Activated naive CD4-positive, alpha-beta T cell treated with anti-CD3 and anti-CD28 coated beads for 36 hours (primary cell): ENCODE data around the gene SPEM3. TPM values are rescaled to one million over a fixed set of nuclear protein-coding genes. Genes with fewer than 3 reads are reported as not detected.

ENCODE experiments used
- CTCF ChIA-PET: fragments of 350-600 bp; sonication (Branson Sonifier 250); formaldehyde crosslinking; loops from one replicate; lab custom pipeline; 2021; ENCODE audit warnings: antibody characterized with exemption; lab: Charles Lee
- DNase-seq: peaks from one replicate; pipeline ENCODE4 v3.0.0-alpha.2; 2020
- H3K27ac Mint-ChIP-seq: one replicate; pipeline ENCODE4 v1.8.0; 2021; ENCODE audit warnings: mild to moderate bottlenecking, mixed read lengths
- H3K27me3 Mint-ChIP-seq: one replicate; pipeline ENCODE4 v1.8.0; 2021; ENCODE audit warnings: low read depth, mixed read lengths
- H3K36me3 Mint-ChIP-seq: one replicate; pipeline ENCODE4 v1.8.0; 2021; ENCODE audit warnings: low read depth, mixed read lengths
- H3K4me1 Mint-ChIP-seq: one replicate; pipeline ENCODE4 v1.8.0; 2021; ENCODE audit warnings: low read depth, mixed read lengths
- H3K4me3 Mint-ChIP-seq: one replicate; pipeline ENCODE4 v1.8.0; 2021; ENCODE audit warnings: mild to moderate bottlenecking, moderate library complexity, mixed read lengths
- H3K9me3 Mint-ChIP-seq: one replicate; pipeline ENCODE4 v1.8.0; 2021; ENCODE audit warnings: mixed read lengths
- intact Hi-C: fragments of 100-400 bp; cut with micrococcal nuclease; formaldehyde crosslinking; loops from one replicate; pipeline ENCODE4 v1.15.1; 2023
- total RNA-seq, 2 experiments: library from RNA; stranded (reverse); gene quantifications; one replicate each; pipeline ENCODE4 v1.2.3, GENCODE V29; 2021

Gene SPEM3
- not detected for total RNA-seq

DNA sequence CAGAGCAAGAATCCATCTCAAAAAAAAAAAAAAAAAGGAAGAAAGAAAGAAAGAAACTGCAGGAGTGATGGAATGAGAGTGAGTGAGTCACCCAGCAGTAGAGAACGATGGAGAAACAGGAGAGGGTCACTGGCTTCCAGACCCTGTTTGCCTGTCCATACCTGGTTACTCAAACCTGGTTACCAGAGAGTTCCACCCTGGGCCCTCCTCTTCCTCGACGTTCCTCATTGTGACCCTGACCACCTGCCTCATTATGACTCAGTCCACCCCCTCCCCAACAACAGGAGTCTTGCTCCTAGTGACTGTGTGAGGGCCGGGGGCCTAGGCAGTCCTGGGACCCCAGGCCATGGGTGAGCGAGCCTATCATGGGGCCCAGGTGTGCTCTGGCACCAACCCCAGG, at the start of gene SPEM3:
TSS of gene SPEM3 (plus strand) at position 301 of the 400 bp plus-strand sequence. CDS start at position 347, 46 bp downstream.
- H3K27me3 Mint-ChIP-seq: no peaks in the 10 kb centered on the region
- intact Hi-C loops: no loop called here
- H3K36me3 Mint-ChIP-seq: no peaks in the 10 kb centered on the region
- no peaks in the 10 kb centered on the region for H3K4me1 Mint-ChIP-seq
- no peaks in the 10 kb centered on the region for H3K9me3 Mint-ChIP-seq
- CTCF ChIA-PET: no interaction called here
- H3K4me3 Mint-ChIP-seq: no peak within 1 kb of the TSS
- H3K27ac Mint-ChIP-seq: no peak within 1 kb of the TSS
- no peak for DNase-seq

- H3K27me3 Mint-ChIP-seq: peaks cover 35% of the 10 kb centered on the region
- intact Hi-C loops: no loop called here
- peaks cover 3% of the 10 kb centered on the region for H3K9me3 Mint-ChIP-seq
- CTCF ChIA-PET: interaction anchor here (0.5 kb wide), 1 partner anchor 168 kb away, joined by 4 read pairs; no protein-coding TSS in a partner anchor
- no peak for DNase-seq
- no peak overlapping the region for H3K27ac Mint-ChIP-seq
- no peak overlapping the region for H3K4me3 Mint-ChIP-seq
- no peaks in the 10 kb centered on the region for H3K36me3 Mint-ChIP-seq
- no peaks in the 10 kb centered on the region for H3K4me1 Mint-ChIP-seq
Measured at GRCh38 chr17:7379134-7379533, 49.5 kb upstream of the SPEM3 start.

- CTCF ChIA-PET: interaction anchor here (1.1 kb wide), 1 partner anchor 134 kb away, joined by 3 read pairs; no protein-coding TSS in a partner anchor
- Mint-ChIP-seq H3K36me3 (no peaks in the 10 kb centered on the region), H3K9me3 (peaks cover 3% of the 10 kb centered on the region), H3K27ac (no peak overlapping the region), H3K4me3 (no peak overlapping the region), H3K4me1 (peaks cover 4% of the 10 kb centered on the region), H3K27me3 (peaks cover 35% of the 10 kb centered on the region)
- intact Hi-C loops: no loop called here
- no peak for DNase-seq
Measured at GRCh38 chr17:7380321-7380720, 48.3 kb upstream of the SPEM3 start.

GRCh38 chr17:7380855-7381683, 47.6 kb upstream of the SPEM3 start, which contains the start of gene TNK1:
Gene TNK1, plus strand, starts transcription at chr17:7381089. Its CDS starts 1,838 bp downstream, at chr17:7382927.
- Mint-ChIP-seq H3K27ac (no peak within 1 kb of the TSS), H3K36me3 (no peaks in the 10 kb centered on the region), H3K27me3 (peaks cover 35% of the 10 kb centered on the region), H3K4me3 (no peak within 1 kb of the TSS), H3K4me1 (peaks cover 4% of the 10 kb centered on the region), H3K9me3 (peaks cover 3% of the 10 kb centered on the region)
- no peak for DNase-seq
- intact Hi-C loops: no loop called here
- CTCF ChIA-PET: interaction anchor here (1.1 to 1.6 kb wide), 2 partner anchors 25 to 133 kb away, joined by 3 to 5 read pairs; no protein-coding TSS in a partner anchor

- intact Hi-C loops: no loop called here
- Mint-ChIP-seq H3K4me1 (peaks cover 4% of the 10 kb centered on the region), H3K9me3 (peaks cover 3% of the 10 kb centered on the region), H3K4me3 (no peak overlapping the region), H3K27ac (no peak overlapping the region), H3K36me3 (no peaks in the 10 kb centered on the region), H3K27me3 (peaks cover 30% of the 10 kb centered on the region)
- CTCF ChIA-PET: interaction anchor here (0.6 to 2.4 kb wide), 2 partner anchors 10 to 178 kb away, joined by 3 to 6 read pairs; no protein-coding TSS in a partner anchor
- no peak for DNase-seq
Measured at GRCh38 chr17:7382901-7383300, 45.8 kb upstream of the SPEM3 start.

DNA sequence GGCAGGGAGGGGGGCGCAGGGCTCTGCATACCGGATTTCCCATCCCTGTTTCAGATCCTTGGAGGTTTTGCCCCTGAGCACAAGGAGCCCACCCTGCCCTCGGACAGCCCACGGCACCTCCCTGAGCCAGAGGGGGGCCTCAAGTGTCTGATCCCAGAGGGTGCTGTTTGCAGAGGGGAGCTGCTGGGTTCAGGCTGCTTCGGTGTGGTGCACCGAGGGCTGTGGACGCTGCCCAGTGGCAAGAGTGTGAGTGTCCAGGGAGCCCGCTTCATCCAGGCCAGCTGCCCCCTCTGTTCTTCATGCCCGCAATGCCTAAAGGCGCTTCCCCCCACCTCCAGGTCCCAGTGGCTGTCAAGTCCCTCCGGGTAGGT, 45.3 kb upstream of the SPEM3 start:
- CTCF ChIA-PET: interaction anchor here (0.6 to 2.4 kb wide), 2 partner anchors 10 to 177 kb away, joined by 3 to 6 read pairs; no protein-coding TSS in a partner anchor
- peaks cover 3% of the 10 kb centered on the region for H3K9me3 Mint-ChIP-seq
- intact Hi-C loops: no loop called here
- peaks cover 4% of the 10 kb centered on the region for H3K4me1 Mint-ChIP-seq
- peaks cover 30% of the 10 kb centered on the region for H3K27me3 Mint-ChIP-seq
- no peak for DNase-seq
- peak overlapping the region; percentile 70 for H3K4me3 Mint-ChIP-seq
- no peaks in the 10 kb centered on the region for H3K36me3 Mint-ChIP-seq
- no peak overlapping the region for H3K27ac Mint-ChIP-seq

- Mint-ChIP-seq H3K27me3 (peaks cover 30% of the 10 kb centered on the region), H3K36me3 (no peaks in the 10 kb centered on the region), H3K9me3 (peaks cover 3% of the 10 kb centered on the region), H3K4me1 (peaks cover 4% of the 10 kb centered on the region), H3K27ac (peak overlapping the region; percentile 47), H3K4me3 (peak overlapping the region; percentile 70)
- CTCF ChIA-PET: interaction anchor here (0.7 to 2.4 kb wide), 3 partner anchors 10 to 300 kb away, joined by 3 to 6 read pairs (median 3); no protein-coding TSS in a partner anchor
- intact Hi-C loops: loop anchor here (1.0 kb wide), 2 partner anchors 10 to 51 kb away; partner anchors contain the start of genes PLSCR3 and TMEM102
- DNase-seq: peak; percentile 74
Measured at GRCh38 chr17:7383742-7384488, 44.7 kb upstream of the SPEM3 start.

- no peaks in the 10 kb centered on the region for H3K9me3 Mint-ChIP-seq
- peak overlapping the region; percentile 65 for H3K27ac Mint-ChIP-seq
- intact Hi-C loops: loop anchor here (1.0 kb wide), 2 partner anchors 10 to 51 kb away; partner anchors contain the start of genes PLSCR3 and TMEM102
- H3K27me3 Mint-ChIP-seq: peaks cover 23% of the 10 kb centered on the region
- H3K4me1 Mint-ChIP-seq: peaks cover 4% of the 10 kb centered on the region
- peak overlapping the region; percentile 70 for H3K4me3 Mint-ChIP-seq
- DNase-seq: no peak
- CTCF ChIA-PET: interaction anchor here (0.7 to 2.4 kb wide), 3 partner anchors 9 to 299 kb away, joined by 3 to 6 read pairs (median 3); no protein-coding TSS in a partner anchor
- no peaks in the 10 kb centered on the region for H3K36me3 Mint-ChIP-seq
Measured at GRCh38 chr17:7384489-7385081, 44.1 kb upstream of the SPEM3 start.

GRCh38 chr17:7388856-7389255, 39.8 kb upstream of the SPEM3 start:
- CTCF ChIA-PET: interaction anchor here (0.7 to 1.3 kb wide), 3 partner anchors 33 to 172 kb away, joined by 3 to 5 read pairs (median 5); no protein-coding TSS in a partner anchor
- intact Hi-C loops: no loop called here
- no peak overlapping the region for H3K4me3 Mint-ChIP-seq

DNA sequence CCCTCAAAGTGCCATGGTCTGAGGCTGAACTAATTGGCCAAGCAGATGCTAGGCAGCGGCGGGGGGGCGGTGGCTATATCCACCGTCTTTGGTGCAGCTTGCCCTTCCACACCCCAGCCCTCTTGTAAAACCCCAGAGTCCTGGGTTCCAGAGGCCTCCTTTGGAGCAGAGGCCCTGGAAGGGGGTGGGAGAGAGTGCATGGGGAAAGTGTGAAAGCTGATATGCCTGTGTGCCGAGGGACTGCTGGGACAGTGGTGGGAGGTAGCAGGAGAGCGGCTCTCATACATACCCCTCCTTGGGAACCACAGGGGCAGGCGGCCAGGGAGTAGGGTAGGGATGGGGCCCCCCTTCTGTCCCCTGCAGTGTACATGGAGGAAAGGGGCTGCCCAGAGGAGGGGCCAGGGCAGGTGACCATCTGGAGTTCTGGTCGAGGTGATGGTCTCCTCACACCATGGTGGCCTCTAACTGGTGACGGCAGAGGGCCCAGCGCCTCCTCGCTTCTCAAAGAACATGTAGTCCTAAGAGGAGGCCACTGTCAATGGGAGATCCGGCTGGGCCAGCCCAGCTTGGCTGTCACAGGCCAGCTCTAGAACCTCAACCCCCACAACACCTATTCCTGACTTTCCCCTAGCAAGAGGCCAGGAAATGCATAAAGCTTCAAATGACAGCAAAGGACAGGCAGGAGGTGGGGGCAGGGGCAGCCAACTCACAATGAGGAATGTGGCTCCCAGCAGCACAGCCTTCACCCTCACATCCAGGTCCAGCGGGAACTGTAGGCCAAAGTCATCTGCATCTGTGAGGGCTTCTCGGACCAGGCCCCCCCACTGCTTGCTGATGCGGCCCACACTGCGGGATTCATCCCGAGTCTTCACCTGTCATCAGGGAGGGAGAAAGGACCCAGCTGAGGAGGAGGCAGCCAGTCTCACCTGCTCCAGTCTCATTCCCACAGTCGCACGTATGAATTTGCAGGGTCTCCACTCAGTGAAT, 38.4 kb upstream of the SPEM3 start:
- intact Hi-C loops: loop anchor here (5.0 kb wide), 1 partner anchor 33 kb away; the partner anchor contains the start of gene TMEM95
- Mint-ChIP-seq H3K9me3 (no peaks in the 10 kb centered on the region), H3K4me3 (no peak overlapping the region), H3K4me1 (peaks cover 30% of the 10 kb centered on the region), H3K36me3 (peaks cover 4% of the 10 kb centered on the region), H3K27ac (no peak overlapping the region), H3K27me3 (no peaks in the 10 kb centered on the region)
- no peak for DNase-seq
- CTCF ChIA-PET: interaction anchor here (0.6 to 1.2 kb wide), 3 partner anchors 35 to 167 kb away, joined by 3 to 5 read pairs (median 3); no protein-coding TSS in a partner anchor

More at GRCh38 chr17:7388856-7389255, 39.8 kb upstream of the SPEM3 start:
- H3K9me3 Mint-ChIP-seq: no peaks in the 10 kb centered on the region
- H3K27me3 Mint-ChIP-seq: no peaks in the 10 kb centered on the region
- peaks cover 4% of the 10 kb centered on the region for H3K36me3 Mint-ChIP-seq
- peaks cover 29% of the 10 kb centered on the region for H3K4me1 Mint-ChIP-seq
- DNase-seq: no peak
- H3K27ac Mint-ChIP-seq: no peak overlapping the region
